Activated naive CD4-positive, alpha-beta T cell treated with anti-CD3 and anti-CD28 coated beads, Interleukin-2, amount 50 U/mL, for 24 hours (primary cell): Measurements from ENCODE around the gene TBC1D8.

Experiments
- H3K27ac Mint-ChIP-seq: one replicate; pipeline ENCODE4 v1.8.0; 2021; ENCODE audit warnings: mild to moderate bottlenecking, mixed read lengths
- H3K27me3 Mint-ChIP-seq: one replicate; pipeline ENCODE4 v1.8.0; 2021; ENCODE audit warnings: mixed read lengths
- H3K36me3 Mint-ChIP-seq: one replicate; pipeline ENCODE4 v1.8.0; 2021; ENCODE audit warnings: mixed read lengths
- H3K4me1 Mint-ChIP-seq: one replicate; pipeline ENCODE4 v1.8.0; 2021; ENCODE audit warnings: mixed read lengths
- H3K4me3 Mint-ChIP-seq: one replicate; pipeline ENCODE4 v1.8.0; 2021; ENCODE audit warnings: mild to moderate bottlenecking, mixed read lengths
- H3K9me3 Mint-ChIP-seq: one replicate; pipeline ENCODE4 v1.8.0; 2021; ENCODE audit warnings: mixed read lengths

The TBC1D8 gene

GRCh38 chr2:101047774-101048173 lies 103.4 kb downstream of the TBC1D8 start:
- no peaks in the 10 kb centered on the region for H3K4me1 Mint-ChIP-seq
- no peak overlapping the region for H3K4me3 Mint-ChIP-seq
- H3K9me3 Mint-ChIP-seq: no peaks in the 10 kb centered on the region
- H3K27me3 Mint-ChIP-seq: no peaks in the 10 kb centered on the region
- H3K36me3 Mint-ChIP-seq: no peaks in the 10 kb centered on the region
- no peak overlapping the region for H3K27ac Mint-ChIP-seq

DNA sequence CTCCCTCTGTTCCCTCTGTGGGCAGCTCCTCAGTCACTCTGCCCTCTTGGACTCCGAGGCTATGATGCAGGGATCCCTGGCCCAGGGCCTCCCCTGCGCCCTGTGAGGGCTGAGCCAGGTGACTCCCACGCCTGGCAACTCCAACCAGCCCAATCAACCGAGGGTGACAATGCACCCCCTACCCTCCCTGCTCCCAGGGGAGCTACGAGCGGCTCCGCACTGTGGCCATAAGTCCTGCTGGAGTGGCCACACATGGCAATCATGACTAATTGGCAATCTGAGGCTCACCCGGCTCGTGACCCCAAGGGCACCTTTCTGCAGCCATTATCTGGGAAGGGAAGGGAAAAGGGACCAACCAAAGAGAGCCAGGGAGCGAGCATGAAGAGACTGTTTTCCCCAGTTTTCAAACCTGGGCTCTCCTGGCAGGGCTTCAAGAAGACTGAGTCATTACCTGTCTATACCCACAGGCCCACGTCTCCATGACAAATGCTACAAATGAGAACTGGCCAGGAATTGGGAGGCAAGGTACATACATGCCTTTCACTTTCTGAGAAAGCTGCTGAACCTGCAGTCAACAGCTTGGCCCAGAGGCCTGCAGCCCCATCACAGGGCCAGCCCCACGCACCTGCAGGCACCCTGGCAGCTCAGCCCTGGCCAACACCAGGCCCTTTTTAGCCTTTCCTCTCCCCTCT lies 104.0 kb downstream of the TBC1D8 start:
- no peaks in the 10 kb centered on the region for H3K36me3 Mint-ChIP-seq
- H3K27me3 Mint-ChIP-seq: no peaks in the 10 kb centered on the region
- no peaks in the 10 kb centered on the region for H3K9me3 Mint-ChIP-seq
- H3K4me3 Mint-ChIP-seq: no peak overlapping the region
- H3K27ac Mint-ChIP-seq: no peak overlapping the region
- H3K4me1 Mint-ChIP-seq: no peaks in the 10 kb centered on the region

DNA sequence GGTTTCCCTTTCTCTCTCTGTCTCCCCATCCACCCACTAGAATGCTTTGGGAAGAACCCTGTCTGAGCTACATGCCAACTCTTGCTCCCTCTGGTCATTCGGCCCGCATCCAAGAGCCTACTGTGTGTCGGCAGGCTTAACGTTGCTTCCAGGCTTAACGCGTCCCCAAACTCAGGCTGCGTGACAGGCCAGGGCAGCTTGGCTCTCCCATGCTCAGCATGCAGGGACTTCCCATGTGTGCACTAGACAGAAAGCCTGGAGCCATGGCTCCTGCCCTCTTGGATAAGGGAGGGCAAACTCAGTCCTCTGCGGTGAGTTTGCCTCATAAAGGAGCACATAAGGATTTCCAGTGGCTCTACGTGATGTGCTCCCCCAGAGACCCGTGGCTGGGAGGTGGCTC lies 105.9 kb downstream of the TBC1D8 start:
- Mint-ChIP-seq H3K9me3 (no peaks in the 10 kb centered on the region), H3K4me3 (no peak overlapping the region), H3K36me3 (no peaks in the 10 kb centered on the region), H3K4me1 (no peaks in the 10 kb centered on the region), H3K27ac (no peak overlapping the region), H3K27me3 (no peaks in the 10 kb centered on the region)

DNA sequence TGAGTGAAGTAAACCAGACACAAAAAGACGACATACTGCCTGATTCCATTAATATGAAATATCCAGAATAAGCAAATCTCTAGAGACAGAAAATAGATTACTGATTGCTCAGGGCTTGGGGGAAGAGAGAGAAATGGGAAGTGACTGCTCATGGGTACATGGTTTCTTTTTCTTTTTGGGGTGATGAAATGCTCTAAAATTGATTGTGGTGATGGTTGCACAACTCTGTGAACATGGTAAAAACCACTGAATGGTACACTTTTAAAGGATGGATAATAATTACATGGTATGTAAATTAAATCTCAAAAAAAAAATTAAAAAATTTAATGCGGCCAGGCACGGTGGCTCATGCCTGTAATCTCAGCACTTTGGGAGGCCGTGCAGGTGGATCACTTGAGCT lies 109.8 kb downstream of the TBC1D8 start:
- peaks cover 2% of the 10 kb centered on the region for H3K36me3 Mint-ChIP-seq
- H3K27me3 Mint-ChIP-seq: no peaks in the 10 kb centered on the region
- H3K9me3 Mint-ChIP-seq: no peaks in the 10 kb centered on the region
- no peaks in the 10 kb centered on the region for H3K4me1 Mint-ChIP-seq
- H3K27ac Mint-ChIP-seq: no peak overlapping the region
- H3K4me3 Mint-ChIP-seq: no peak overlapping the region

DNA sequence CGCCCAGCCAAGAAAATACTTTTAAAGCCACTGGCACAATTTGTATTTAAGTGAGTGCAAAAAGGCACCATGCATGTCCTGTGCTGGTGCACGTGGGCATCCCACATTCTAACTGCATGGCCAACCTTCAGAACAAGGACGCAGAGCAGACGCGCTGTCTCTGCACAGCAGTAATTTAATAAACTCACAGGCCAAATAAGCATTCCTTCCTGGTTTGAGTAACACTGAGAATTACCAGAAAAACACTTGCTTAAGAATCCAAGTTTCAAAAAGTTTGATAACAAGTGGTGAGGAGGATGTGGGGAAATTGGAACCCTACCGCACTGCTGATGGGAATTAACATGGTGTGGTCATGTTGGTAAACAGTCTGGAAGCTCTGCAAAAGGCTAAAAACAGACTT lies 110.4 kb downstream of the TBC1D8 start:
- no peak overlapping the region for H3K27ac Mint-ChIP-seq
- no peaks in the 10 kb centered on the region for H3K27me3 Mint-ChIP-seq
- no peak overlapping the region for H3K4me3 Mint-ChIP-seq
- H3K4me1 Mint-ChIP-seq: no peaks in the 10 kb centered on the region
- H3K36me3 Mint-ChIP-seq: peaks cover 2% of the 10 kb centered on the region
- H3K9me3 Mint-ChIP-seq: no peaks in the 10 kb centered on the region

DNA sequence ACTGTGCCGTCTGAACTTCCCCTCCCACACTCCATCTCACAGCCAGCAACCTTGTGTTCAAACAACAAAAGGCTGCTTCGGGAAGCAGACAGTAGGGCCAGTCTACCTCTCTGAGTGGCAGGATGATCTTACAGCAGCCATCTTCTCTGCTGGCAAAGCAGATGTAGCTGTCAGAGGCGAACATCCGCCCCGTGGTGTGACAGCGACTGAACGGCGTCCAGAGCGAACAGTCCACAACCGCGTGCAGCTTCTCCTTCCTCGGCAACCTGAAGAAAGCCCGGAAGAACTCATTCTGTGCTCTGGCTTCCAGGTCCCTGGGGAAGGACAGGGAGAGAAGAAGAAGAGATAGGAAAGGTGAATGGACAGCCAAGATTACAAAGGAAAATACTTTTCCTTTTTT lies 111.1 kb downstream of the TBC1D8 start:
- H3K9me3 Mint-ChIP-seq: no peaks in the 10 kb centered on the region
- H3K36me3 Mint-ChIP-seq: peaks cover 2% of the 10 kb centered on the region
- no peak overlapping the region for H3K4me3 Mint-ChIP-seq
- H3K27ac Mint-ChIP-seq: no peak overlapping the region
- H3K4me1 Mint-ChIP-seq: no peaks in the 10 kb centered on the region
- H3K27me3 Mint-ChIP-seq: no peaks in the 10 kb centered on the region

GRCh38 chr2:101038455-101039255 lies 112.5 kb downstream of the TBC1D8 start:
- H3K36me3 Mint-ChIP-seq: peaks cover 2% of the 10 kb centered on the region
- no peaks in the 10 kb centered on the region for H3K9me3 Mint-ChIP-seq
- H3K4me1 Mint-ChIP-seq: no peaks in the 10 kb centered on the region
- no peak overlapping the region for H3K4me3 Mint-ChIP-seq
- no peak overlapping the region for H3K27ac Mint-ChIP-seq
- no peaks in the 10 kb centered on the region for H3K27me3 Mint-ChIP-seq

- Mint-ChIP-seq H3K27ac (no peak overlapping the region), H3K27me3 (no peaks in the 10 kb centered on the region), H3K36me3 (peaks cover 2% of the 10 kb centered on the region), H3K4me1 (no peaks in the 10 kb centered on the region), H3K9me3 (no peaks in the 10 kb centered on the region), H3K4me3 (no peak overlapping the region)
Observed at GRCh38 chr2:101037161-101037755, 113.9 kb downstream of the TBC1D8 start.

- H3K27me3 Mint-ChIP-seq: no peaks in the 10 kb centered on the region
- no peaks in the 10 kb centered on the region for H3K4me1 Mint-ChIP-seq
- no peak overlapping the region for H3K27ac Mint-ChIP-seq
Observed at GRCh38 chr2:101036562-101036961, 114.6 kb downstream of the TBC1D8 start.

DNA sequence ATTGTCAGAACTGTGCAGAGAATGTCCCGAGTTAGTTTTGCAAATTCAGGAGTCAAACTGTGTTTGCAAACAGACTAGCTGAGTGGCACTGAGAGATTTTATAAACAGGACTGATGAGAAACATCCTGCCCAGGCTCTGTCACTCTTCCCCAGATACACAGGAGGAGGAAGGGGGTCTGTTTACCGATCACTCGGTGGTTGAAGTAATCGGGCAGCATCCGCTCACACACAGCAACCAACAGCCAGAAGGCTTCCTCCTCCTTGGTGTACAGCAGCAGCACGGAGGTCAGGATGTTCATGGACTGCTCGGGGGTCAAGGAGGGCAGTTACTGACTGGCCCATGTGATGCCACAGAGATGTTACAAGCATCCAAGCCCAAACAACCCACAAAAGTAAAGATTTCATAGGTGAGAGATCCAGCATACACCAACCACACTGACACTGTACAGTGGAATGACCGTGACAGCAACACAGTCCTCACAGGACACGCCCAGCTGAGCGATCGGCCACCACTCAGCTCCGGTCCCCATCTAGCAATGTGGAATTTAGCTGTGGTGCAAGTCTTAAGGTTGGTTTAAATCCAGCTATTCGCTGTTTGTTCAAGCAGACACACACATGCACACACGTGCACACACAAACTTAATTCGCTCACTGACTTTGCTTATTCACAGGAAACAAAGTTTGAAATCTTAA lies 119.0 kb downstream of the TBC1D8 start:
- no peaks in the 10 kb centered on the region for H3K27me3 Mint-ChIP-seq
- no peaks in the 10 kb centered on the region for H3K9me3 Mint-ChIP-seq
- H3K4me3 Mint-ChIP-seq: no peak overlapping the region
- H3K27ac Mint-ChIP-seq: no peak overlapping the region
- H3K4me1 Mint-ChIP-seq: no peaks in the 10 kb centered on the region
- H3K36me3 Mint-ChIP-seq: no peaks in the 10 kb centered on the region

More at GRCh38 chr2:101036562-101036961, 114.6 kb downstream of the TBC1D8 start:
- Mint-ChIP-seq H3K36me3 (peaks cover 2% of the 10 kb centered on the region), H3K4me3 (no peak overlapping the region), H3K9me3 (no peaks in the 10 kb centered on the region)

DNA sequence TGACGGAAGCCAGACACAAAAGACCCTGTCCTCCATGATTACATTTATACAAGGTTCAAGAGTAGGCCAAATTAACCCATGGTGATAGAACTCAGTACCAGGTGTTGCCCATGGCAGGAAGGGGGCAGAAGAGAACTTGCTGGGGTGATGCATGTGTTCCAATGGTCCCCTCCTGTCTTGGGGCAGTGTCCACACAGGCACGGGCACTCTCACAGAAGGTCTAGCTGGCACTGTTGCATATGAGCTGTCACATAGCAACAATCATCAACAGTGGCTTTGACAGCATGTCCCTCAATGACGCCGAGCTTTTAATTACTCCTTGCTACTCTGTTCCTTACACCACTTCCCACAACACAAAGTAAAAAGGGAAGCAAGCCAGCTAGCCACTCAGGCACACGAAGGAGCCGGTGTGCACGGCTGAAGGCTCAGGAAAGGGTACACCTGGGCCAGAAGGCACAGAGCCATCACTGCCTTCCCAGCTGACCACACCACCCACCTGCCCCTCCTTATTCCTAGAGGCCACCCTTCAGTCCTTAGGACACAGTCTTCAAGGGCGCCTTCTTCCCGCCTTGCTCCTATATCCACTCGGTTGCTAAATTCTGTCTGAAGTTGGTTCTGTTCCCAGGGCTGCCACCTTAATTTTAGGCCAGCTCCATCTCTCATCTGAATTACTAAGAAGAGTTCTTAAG lies 120.2 kb downstream of the TBC1D8 start:
- Mint-ChIP-seq H3K9me3 (no peaks in the 10 kb centered on the region), H3K27ac (no peak overlapping the region), H3K4me3 (no peak overlapping the region), H3K4me1 (no peaks in the 10 kb centered on the region), H3K27me3 (no peaks in the 10 kb centered on the region), H3K36me3 (no peaks in the 10 kb centered on the region)

DNA sequence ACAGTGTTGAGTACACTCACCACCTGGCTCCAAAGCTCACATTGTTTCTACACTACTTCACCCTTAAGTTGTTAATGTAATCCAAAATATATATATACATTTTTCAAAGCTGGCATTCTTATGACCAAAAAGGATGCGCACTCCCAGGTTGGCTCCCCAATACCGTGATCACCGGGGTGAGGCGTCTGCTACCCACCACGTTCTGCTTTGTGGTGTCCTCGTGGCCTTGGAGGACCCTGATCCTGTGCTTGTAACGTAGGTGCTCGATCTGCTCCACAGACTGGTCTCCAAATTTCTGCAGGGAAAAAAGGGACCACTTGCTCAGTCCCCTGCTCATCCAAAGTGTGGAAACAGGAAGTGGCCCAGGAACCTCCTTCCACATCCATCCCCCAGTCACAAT lies 123.3 kb downstream of the TBC1D8 start:
- Mint-ChIP-seq H3K4me1 (no peaks in the 10 kb centered on the region), H3K4me3 (no peak overlapping the region)

DNA sequence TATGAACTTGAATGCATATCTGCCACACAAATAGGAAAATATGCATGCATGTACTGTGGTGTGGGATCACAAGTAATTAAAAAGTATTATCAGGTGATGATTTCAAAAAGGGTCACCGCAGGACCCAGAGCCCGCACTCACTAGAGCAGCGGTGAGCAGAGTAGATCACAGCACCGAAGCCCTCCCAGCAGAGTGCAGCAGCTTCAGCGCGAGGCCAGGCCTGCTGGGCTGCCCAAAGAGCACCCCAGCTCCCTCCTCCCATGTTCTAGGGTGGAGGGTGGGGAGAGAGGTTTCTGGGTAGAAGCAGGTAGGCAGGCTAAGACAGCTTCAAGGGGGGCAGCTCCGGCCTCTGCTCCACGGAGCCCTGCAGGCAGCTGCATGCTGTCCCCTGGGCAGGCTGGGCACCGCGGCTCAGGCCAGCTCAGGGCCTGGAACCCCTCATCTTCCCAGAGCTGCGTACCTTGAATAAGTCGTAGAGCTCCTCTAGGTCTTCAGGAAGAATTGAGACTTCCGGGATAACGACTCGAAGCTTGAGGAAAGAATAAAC lies 124.2 kb downstream of the TBC1D8 start:
- Mint-ChIP-seq H3K4me3 (no peak overlapping the region), H3K27ac (no peak overlapping the region), H3K27me3 (no peaks in the 10 kb centered on the region), H3K9me3 (no peaks in the 10 kb centered on the region), H3K4me1 (no peaks in the 10 kb centered on the region), H3K36me3 (no peaks in the 10 kb centered on the region)

More for the DNA sequence above, 123.3 kb downstream of the TBC1D8 start:
- no peaks in the 10 kb centered on the region for H3K27me3 Mint-ChIP-seq
- no peaks in the 10 kb centered on the region for H3K9me3 Mint-ChIP-seq
- H3K27ac Mint-ChIP-seq: no peak overlapping the region
- no peaks in the 10 kb centered on the region for H3K36me3 Mint-ChIP-seq

DNA sequence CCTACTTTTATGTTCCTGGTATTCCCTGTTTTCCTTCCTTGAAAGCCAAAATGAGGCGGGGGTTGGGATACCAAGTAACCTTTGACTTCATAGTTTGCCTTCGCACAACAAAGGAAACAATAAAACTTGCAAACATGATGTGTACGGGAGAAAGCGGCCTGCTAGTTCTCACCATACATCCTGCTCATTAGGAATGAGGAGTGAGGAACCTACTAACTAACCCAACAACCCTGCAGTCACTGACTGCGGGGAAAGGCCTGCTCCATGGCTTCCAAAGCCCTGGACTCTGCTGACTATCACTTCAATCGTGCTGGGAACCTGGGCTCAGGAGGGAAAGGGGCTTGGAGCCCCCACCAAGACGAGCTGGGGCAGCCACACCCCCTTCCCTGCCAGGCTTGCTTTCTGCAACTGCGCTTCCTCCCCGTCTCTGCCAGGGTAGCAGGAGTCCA lies 124.9 kb downstream of the TBC1D8 start:
- H3K27ac Mint-ChIP-seq: no peak overlapping the region
- no peaks in the 10 kb centered on the region for H3K36me3 Mint-ChIP-seq
- no peaks in the 10 kb centered on the region for H3K9me3 Mint-ChIP-seq
- no peaks in the 10 kb centered on the region for H3K4me1 Mint-ChIP-seq
- H3K4me3 Mint-ChIP-seq: no peak overlapping the region
- H3K27me3 Mint-ChIP-seq: no peaks in the 10 kb centered on the region

DNA sequence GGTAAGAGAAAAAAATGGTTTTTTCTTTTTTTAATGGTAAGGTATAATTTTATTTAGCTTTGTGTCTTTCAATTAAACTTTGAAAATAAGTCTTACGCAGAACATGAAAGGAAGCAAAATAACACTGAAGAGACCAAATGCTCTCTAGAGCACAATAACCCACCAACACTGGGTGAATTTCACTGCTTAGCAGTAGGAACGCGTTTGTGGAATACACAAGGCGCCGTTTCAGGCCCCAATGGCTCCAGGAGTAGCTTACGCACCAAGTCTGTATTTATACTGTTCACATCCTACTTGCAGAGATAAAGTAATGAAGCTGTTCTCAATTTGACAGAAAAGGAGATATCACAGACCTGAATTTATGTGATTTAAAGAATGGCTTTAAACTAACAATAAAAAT lies 125.6 kb downstream of the TBC1D8 start:
- Mint-ChIP-seq H3K4me1 (no peaks in the 10 kb centered on the region), H3K36me3 (no peaks in the 10 kb centered on the region), H3K27me3 (no peaks in the 10 kb centered on the region), H3K9me3 (no peaks in the 10 kb centered on the region), H3K27ac (no peak overlapping the region), H3K4me3 (no peak overlapping the region)
